Mesenteric fat pad (tissue), 1 donor: ENCODE measurements around the gene MCM6. TPM values are rescaled to one million over a fixed set of nuclear protein-coding genes. Genes with fewer than 3 reads are reported as not detected.

ENCODE experiments used
- DNase-seq: peaks from one replicate; pipeline ENCODE4 v3.0.0-alpha.2; 2020; ENCODE audit warnings: low spot score
- total RNA-seq: library from RNA; stranded (reverse); fragmentation: NEBNext Ultra II Directional; extraction: Animal tissue kit (Norgen Biotek cat#: 25700); gene quantifications from one replicate; pipeline ENCODE4 v1.2.1, GENCODE V29; 2021
- donor health status: DM: yes; HTN: yes; CAD: no.

MCM6 gene
- total RNA-seq, 1 donor from 2014 or later, result 16.0 TPM

- no peak for DNase-seq
Measured at GRCh38 chr2:135790423-135790822, 85.8 kb downstream of the MCM6 start.

Other genes with a start within 250 kb of the MCM6 start
- 98.3 TPM for gene UBXN4, start 134.6 kb downstream of the MCM6 start, total RNA-seq
- 0.77 TPM for gene LCT, start 39.3 kb downstream of the MCM6 start, total RNA-seq
- gene DARS1, start 109.2 kb upstream of the MCM6 start, total RNA-seq, result 62.8 TPM
- gene CXCR4, start 241.7 kb upstream of the MCM6 start, total RNA-seq, result 13.2 TPM